Camera-type eye (tissue), 1 donor: ENCODE measurements around the gene TPGS2. TPM values are rescaled to one million over a fixed set of nuclear protein-coding genes. Genes with fewer than 3 reads are reported as not detected.

Source experiments
- total RNA-seq: library from RNA; depleted of rRNA; stranded (reverse); fragments of >200 nt; gene quantifications from one replicate; pipeline ENCODE4 v1.2.3, GENCODE V29; 2014

The TPGS2 gene, protein sequence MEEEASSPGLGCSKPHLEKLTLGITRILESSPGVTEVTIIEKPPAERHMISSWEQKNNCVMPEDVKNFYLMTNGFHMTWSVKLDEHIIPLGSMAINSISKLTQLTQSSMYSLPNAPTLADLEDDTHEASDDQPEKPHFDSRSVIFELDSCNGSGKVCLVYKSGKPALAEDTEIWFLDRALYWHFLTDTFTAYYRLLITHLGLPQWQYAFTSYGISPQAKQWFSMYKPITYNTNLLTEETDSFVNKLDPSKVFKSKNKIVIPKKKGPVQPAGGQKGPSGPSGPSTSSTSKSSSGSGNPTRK
- 80.2 TPM for total RNA-seq

DNA sequence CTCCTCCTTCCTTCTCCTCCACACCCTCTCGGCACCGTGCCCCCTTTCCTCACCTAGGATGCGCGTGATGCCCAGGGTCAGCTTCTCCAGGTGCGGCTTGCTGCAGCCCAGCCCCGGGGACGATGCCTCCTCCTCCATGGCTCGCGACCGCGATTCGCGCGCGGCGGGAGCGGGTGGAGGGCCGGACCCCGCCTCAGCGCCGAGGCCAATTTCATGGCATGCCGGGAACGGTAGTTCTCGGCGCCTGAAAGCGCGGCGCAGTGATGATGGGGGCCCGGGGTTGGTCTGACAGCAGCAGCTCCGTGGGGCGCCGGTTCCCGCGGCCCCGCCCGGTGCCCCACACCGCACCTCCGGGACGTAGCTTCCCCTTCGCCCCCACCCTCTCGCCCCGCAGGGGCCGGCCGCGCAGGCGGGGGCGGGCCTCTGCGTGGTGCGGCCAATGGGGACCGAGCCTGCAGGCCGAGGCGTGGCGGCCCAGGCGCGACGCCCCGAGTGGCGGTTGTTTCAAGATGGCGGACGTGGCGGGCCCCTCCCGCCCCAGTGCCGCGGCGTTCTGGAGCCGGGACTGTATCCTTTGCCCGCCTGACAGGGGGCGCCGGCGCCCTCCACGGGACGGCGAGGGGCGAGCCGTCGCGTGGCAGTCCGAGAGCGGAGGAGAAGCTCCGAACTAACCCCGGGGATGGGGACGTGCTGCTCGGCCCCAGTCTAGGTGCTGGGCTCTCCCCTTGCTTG is at the start of gene TPGS2, which contains the start of gene KIAA1328:
TSS of gene TPGS2 (minus strand) at position 373 of the 732 bp plus-strand sequence. CDS start at position 138, 235 bp downstream.
TSS of gene KIAA1328 (plus strand) at position 498 of the 732 bp plus-strand sequence. CDS start at position 510, 12 bp downstream.

Other genes with a start within 250 kb of the TPGS2 start
- 37.8 TPM for gene KIAA1328, start 125 bp upstream of the TPGS2 start, total RNA-seq